Testis (tissue), 3 donors: ENCODE data around the gene PBX1. TPM values are rescaled to one million over a fixed set of nuclear protein-coding genes. Genes with fewer than 3 reads are reported as not detected.

Experiments used
- DNase-seq: peaks from one replicate; pipeline ENCODE4 v3.0.0-alpha.2; 2019
- H3K27ac ChIP-seq, 2 donors: fragments of 200-600 bp; sonication (generic); one replicate each; pipeline ENCODE4 v1.5.1; 2019
- H3K27me3 ChIP-seq: fragments of 200-600 bp; sonication (generic); one replicate; pipeline ENCODE4 v1.5.1; 2019
- H3K36me3 ChIP-seq: fragments of 200-600 bp; sonication (generic); one replicate; pipeline ENCODE4 v1.5.1; 2017; ENCODE audit warnings: low read depth; ENCODE audit errors: missing control alignments
- H3K4me1 ChIP-seq: fragments of 200-600 bp; sonication (generic); one replicate; pipeline ENCODE4 v1.5.1; 2019
- H3K4me3 ChIP-seq, 2 donors: fragments of 200-600 bp; sonication (generic); one replicate each; pipeline ENCODE4 v1.5.1; 2017 to 2019
- H3K9me3 ChIP-seq: fragments of 200-600 bp; sonication (generic); one replicate; pipeline ENCODE4 v1.5.1; 2017
- CTCF ChIP-seq, 3 experiments: fragments of 450-650 bp in 2 of 3; fragments of 200-600 bp in 1 of 3; sonication (generic) in 1 of 3; IDR thresholded peaks; one replicate each; pipeline ENCODE4 v1.5.1; 2016 to 2019; ENCODE audit warnings: antibody characterized with exemption in 3 of 3, mild to moderate bottlenecking in 2 of 3, moderate library complexity in 1 of 3
- POLR2A ChIP-seq: fragments of 450-650 bp; IDR thresholded peaks from one replicate; pipeline ENCODE4 v1.6.1; 2017; ENCODE audit warnings: antibody characterized with exemption, mild to moderate bottlenecking, moderate library complexity
- WGBS, 2 donors: methylation state at CpG; one replicate each; pipeline ENCODE4 v1.1.5; 2018; 5-methylcytosine and 5-hydroxymethylcytosine counted together
- intact Hi-C: fragments of 100-400 bp; cut with DNase I; formaldehyde crosslinking; loops from one replicate; pipeline ENCODE4 v1.15.1; 2023; ENCODE audit warnings: low total_unique reads
- polyA plus RNA-seq: library from polyadenylated mRNA; stranded (reverse); fragments of 350-450 nt; fragmentation: Illumina TruSeq; extraction: RNeasy Lipid Tissue Mini Kit (QIAGEN cat#74804); gene quantifications from one replicate; pipeline ENCODE4 v1.2.3, GENCODE V29; 2014; ENCODE audit warnings: low read depth, low replicate concordance; ENCODE audit not compliant: insufficient read depth
- total RNA-seq, 2 donors: library from RNA; depleted of rRNA; stranded (reverse); fragments of >200 nt; gene quantifications; one replicate each; pipeline ENCODE4 v1.2.3, GENCODE V29; 2016

PBX1 gene
- total and polyA plus RNA-seq, 3 donors from 2014 or later = 20.2 to 25.0 (median 20.3) TPM

- Histone ChIP-seq H3K36me3 (no peaks in the 10 kb centered on the region), H3K9me3 (no peaks in the 10 kb centered on the region), H3K4me3 (no peak overlapping the region), H3K27ac (no peak overlapping the region), H3K27me3 (no peaks in the 10 kb centered on the region), H3K4me1 (no peaks in the 10 kb centered on the region)
- DNase-seq = no peak
- TF ChIP-seq CTCF (IDR thresholded peaks at IDR 0.05) (no peak), POLR2A (no peak)
- WGBS, 2 donors = 20 to 43% methylated on average over 1 of the region's 1 CpG
- intact Hi-C loops = no loop called here
Observed at GRCh38 chr1:164718821-164719220, 159.8 kb downstream of the PBX1 start.

GRCh38 chr1:164719676-164720439 is 160.9 kb downstream of the PBX1 start:
- WGBS, 2 donors = 76 to 81% methylated on average over 8 of the region's 8 CpGs
- Histone ChIP-seq H3K4me3 (no peak overlapping the region), H3K27me3 (no peaks in the 10 kb centered on the region), H3K9me3 (no peaks in the 10 kb centered on the region), H3K36me3 (no peaks in the 10 kb centered on the region), H3K27ac (no peak overlapping the region), H3K4me1 (no peaks in the 10 kb centered on the region)
- TF ChIP-seq POLR2A (no peak), CTCF (IDR thresholded peaks at IDR 0.05) (no peak)
- intact Hi-C loops = no loop called here
- no peak for DNase-seq

DNA sequence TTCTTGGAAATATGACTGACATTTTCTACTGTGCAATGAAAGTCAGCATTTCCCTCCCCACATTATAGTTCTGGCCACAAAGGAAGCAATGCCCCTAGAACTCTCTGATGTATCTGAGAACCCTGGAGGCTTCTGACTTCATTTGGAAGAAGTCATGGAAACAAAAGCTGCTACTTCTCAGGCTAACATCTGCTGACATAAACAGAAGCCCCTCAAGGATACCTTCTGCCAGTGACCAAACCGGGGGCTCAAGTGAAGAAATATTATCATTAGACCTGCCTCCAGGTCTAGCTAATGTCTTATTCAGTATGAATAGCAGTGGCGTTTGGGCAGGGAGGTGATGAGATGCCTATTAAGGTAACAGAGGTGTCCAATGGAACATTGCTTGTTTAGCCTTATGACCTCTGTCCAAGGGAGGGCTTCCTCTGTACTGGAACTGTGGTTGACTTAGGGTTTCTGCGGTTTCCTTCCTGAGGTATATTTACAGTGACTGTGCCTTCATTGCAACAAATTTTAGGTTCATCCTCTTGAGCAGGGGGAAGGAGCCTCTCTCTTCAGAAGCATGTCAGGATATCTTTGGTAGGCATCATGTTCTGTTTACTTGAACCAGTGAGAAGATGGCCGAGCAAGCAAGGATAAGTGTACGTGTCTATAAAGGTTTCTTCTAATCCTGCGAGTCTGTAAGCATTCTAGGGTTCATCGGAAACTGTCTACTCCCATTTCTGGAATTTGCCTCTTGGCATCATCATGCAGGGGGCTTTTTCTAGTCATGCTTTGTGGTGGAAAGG is 161.7 kb downstream of the PBX1 start:
- no peaks in the 10 kb centered on the region for H3K9me3 ChIP-seq
- H3K27ac ChIP-seq = no peak overlapping the region
- H3K4me3 ChIP-seq = no peak overlapping the region
- intact Hi-C loops = no loop called here
- H3K36me3 ChIP-seq = no peaks in the 10 kb centered on the region
- no peaks in the 10 kb centered on the region for H3K27me3 ChIP-seq
- 77 to 79% methylated on average over 7 of the region's 7 CpGs for WGBS, 2 donors
- H3K4me1 ChIP-seq = no peaks in the 10 kb centered on the region
- TF ChIP-seq CTCF (IDR thresholded peaks at IDR 0.05) (no peak), POLR2A (no peak)
- DNase-seq = no peak

GRCh38 chr1:164721228-164721496 is 162.2 kb downstream of the PBX1 start:
- DNase-seq = no peak
- intact Hi-C loops = no loop called here
- H3K9me3 ChIP-seq = no peaks in the 10 kb centered on the region
- no peaks in the 10 kb centered on the region for H3K36me3 ChIP-seq
- H3K4me1 ChIP-seq = no peaks in the 10 kb centered on the region
- WGBS, 2 donors = 40 to 59% methylated on average over 2 of the region's 2 CpGs
- H3K27me3 ChIP-seq = no peaks in the 10 kb centered on the region
- no peak overlapping the region for H3K27ac ChIP-seq
- no peak overlapping the region for H3K4me3 ChIP-seq
- TF ChIP-seq POLR2A (no peak), CTCF (IDR thresholded peaks at IDR 0.05) (no peak)
